DMS153 (cell line): ENCODE results near the gene ZNF273.
"Not testable (repeated sequence)": the region's sequence is repeated elsewhere in the genome, so short reads cannot be mapped to it uniquely, and the experiment has no call there.

Source experiments
- DNase-seq: peaks from one replicate; lab custom pipeline; 2025; lab: John Stamatoyannopoulos, UW

ZNF273 gene

GRCh38 chr7:64890273-64890672 is 12.8 kb upstream of the ZNF273 start:
- not testable (repeated sequence) for DNase-seq

- DNase-seq: no peak
Measured at GRCh38 chr7:64890761-64891362, 12.2 kb upstream of the ZNF273 start.

- DNase-seq: not testable (repeated sequence)
Measured at GRCh38 chr7:64891363-64892081, 11.6 kb upstream of the ZNF273 start.

GRCh38 chr7:64892116-64892515 is 11.0 kb upstream of the ZNF273 start:
- DNase-seq: no peak

GRCh38 chr7:64892666-64893309 is 10.3 kb upstream of the ZNF273 start:
- no peak for DNase-seq

GRCh38 chr7:64893401-64893800 is 9.7 kb upstream of the ZNF273 start:
- no peak for DNase-seq

GRCh38 chr7:64902461-64902805 is 640 bp upstream of the ZNF273 start:
- DNase-seq: not testable (repeated sequence)

GRCh38 chr7:64904008-64904407 is 935 bp downstream of the ZNF273 start:
- DNase-seq: no peak

- DNase-seq: no peak
Measured at GRCh38 chr7:64905133-64905532, 2.1 kb downstream of the ZNF273 start.

- DNase-seq: no peak
Measured at GRCh38 chr7:64905547-64905946, 2.5 kb downstream of the ZNF273 start.

GRCh38 chr7:64907641-64908326 is 4.7 kb downstream of the ZNF273 start:
- DNase-seq: no peak

- no peak for DNase-seq
Measured at GRCh38 chr7:64908358-64908757, 5.3 kb downstream of the ZNF273 start.

- no peak for DNase-seq
Measured at GRCh38 chr7:64914557-64914956, 11.5 kb downstream of the ZNF273 start.

- not testable (repeated sequence) for DNase-seq
Measured at GRCh38 chr7:64915301-64915700, 12.2 kb downstream of the ZNF273 start.

- DNase-seq: not testable (repeated sequence)
Measured at GRCh38 chr7:64928252-64929187, 25.4 kb downstream of the ZNF273 start.

- no peak for DNase-seq
Measured at GRCh38 chr7:64934478-64934877, 31.4 kb downstream of the ZNF273 start.

GRCh38 chr7:64938540-64938939 is 35.5 kb downstream of the ZNF273 start:
- no peak for DNase-seq

- DNase-seq: not testable (repeated sequence)
Measured at GRCh38 chr7:64940021-64940420, 36.9 kb downstream of the ZNF273 start.

GRCh38 chr7:64944667-64945502 is 41.8 kb downstream of the ZNF273 start:
- not testable (repeated sequence) for DNase-seq

- DNase-seq: no peak
Measured at GRCh38 chr7:64945503-64946175, 42.6 kb downstream of the ZNF273 start.
